Cortex of kidney (tissue), 1 donor: Measurements from ENCODE around the gene DAPK1.

Experiments used
- DNase-seq: peaks from one replicate; lab custom pipeline; 2025; lab: John Stamatoyannopoulos, UW

DAPK1 gene

DNA sequence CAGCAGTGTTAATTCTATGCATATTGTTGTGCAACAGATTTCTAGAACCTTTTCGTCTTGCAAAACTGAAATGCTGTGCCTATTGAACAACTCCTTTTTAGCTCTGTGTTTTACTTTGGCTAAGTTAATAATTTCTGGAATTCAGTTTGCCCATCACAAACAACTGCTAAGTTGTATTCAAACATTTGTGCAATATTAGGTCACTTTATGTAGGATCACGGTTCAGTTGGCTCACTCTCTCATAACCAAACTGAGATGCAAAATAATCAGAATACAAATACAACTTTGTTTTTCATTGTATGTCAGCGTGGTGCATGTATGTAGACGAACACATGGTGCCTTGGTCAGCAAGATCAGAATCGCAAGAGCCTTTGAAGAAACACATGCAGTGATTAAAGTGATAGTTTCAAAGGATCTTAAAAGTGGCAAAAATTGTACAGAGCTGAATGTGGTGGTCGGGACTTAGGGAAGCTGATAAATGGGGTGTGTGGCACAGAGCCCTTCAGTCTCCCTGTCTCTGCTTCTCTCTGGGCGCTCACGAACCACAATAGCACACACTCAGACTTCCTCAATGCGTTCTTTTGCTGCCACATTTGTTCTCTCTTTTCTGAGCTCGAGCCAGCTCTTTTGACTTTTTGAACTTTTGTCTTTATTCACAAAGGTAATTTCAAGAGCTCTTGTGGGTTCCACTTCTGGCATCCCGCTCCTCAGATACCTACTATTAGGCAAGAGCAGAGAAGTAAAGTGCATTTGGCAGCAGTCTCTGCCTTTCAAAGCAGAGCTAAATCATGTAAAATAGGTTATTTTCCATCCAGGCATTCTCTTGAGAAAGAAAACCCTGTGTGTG lies 115.8 kb downstream of the DAPK1 start:
- DNase-seq: no peak

GRCh38 chr9:87614397-87614796 lies 116.7 kb downstream of the DAPK1 start:
- no peak for DNase-seq

DNA sequence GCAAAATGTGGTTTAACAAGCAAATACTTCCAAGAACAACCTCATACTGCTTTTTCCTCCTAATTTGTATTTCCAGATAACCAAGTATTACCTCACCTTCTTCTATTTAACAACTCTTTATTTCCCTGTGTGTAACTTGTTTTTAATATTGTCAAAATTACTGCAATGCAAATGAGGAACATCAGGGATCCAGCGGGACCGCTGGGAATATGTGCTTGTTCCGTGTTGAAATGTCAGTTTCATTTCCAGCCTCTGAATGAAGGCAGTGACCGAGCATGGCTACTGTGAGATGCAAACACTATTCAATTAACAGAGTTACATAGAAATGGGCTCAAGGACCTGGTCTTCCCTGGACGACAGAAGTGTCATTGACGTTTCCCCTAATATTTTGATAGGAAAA lies 117.5 kb downstream of the DAPK1 start:
- no peak for DNase-seq

DNA sequence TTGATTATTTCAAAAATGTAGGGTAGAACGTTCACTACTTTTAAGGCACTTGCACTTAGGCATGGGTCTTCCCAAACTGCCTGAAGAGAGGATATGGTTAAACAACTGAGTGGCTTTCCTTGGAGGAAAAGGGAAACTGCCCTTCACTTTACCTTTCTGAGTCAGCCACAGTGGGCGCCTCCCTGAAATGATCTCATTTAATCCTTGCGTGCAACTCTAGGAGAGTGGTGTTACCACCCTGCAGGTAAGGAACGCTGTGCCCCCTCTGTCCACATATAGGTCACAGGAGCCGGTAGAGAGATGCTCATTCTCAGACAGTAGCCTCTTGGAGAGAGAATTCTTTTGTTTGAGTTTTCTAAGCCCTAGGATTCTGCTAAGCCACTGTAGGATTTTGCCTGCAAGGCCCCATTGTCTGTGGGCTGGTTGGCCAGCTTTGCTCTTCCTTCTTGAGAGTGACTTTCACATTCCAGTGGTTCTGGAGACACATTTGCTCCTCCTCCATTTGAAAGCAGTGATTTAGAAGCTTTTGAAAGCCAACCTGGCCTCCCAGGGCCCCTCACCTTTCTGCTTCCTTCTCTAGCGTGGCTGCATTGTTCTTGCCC lies 118.0 kb downstream of the DAPK1 start:
- DNase-seq: no peak

GRCh38 chr9:87618226-87618625 lies 120.6 kb downstream of the DAPK1 start:
- DNase-seq: no peak

- no peak for DNase-seq
Measured at GRCh38 chr9:87618931-87619330, 121.3 kb downstream of the DAPK1 start.

- no peak for DNase-seq
Measured at GRCh38 chr9:87619346-87619745, 121.7 kb downstream of the DAPK1 start.

DNA sequence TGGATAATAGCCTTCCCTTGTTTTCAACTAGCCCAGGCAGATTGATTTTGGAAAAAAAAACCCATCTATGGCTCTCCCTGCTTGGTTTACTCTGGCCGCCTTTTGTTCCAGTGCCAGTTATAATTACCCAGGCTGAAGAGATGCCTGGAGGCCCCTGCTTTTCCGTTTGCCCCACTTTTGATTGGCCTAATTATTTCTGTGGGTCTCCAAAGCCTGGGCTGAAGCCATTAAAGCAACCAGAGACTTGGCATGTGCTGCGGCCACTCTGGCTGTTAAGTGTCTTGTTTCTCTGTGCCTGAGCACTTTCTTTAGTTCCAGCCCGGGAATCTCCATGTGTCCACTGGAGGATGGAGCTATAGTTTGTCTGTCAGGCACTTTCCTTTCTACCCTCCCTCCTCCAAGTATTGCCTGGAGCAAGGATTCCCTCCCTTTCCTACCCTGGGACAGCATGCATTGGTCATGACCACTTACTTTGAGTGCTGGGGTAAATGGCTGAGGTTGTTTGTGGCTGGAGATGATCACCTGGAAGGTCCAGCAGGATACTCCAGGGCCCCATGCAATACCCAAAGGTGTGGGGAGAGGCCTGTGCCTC lies 123.2 kb downstream of the DAPK1 start:
- DNase-seq: no peak

DNA sequence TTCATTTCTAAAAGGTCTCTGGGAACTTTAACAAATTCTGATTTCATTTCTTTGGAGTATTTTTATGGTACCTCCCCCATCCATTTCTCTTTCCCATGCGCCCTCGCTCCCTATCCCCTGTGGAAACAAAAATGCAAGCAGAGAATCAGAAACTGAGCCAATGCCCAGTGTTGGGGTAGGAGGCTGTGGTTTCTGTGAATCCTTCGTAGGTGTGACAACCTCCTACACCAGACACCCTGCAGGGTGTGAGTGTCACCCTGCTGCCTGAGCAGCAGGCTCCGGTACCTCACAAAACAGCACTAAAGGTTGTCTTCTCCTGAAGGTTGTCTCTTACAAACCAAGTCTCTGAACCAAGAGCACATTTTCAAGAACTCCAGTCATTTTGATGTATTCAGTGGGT lies 124.4 kb downstream of the DAPK1 start:
- no peak for DNase-seq

DNA sequence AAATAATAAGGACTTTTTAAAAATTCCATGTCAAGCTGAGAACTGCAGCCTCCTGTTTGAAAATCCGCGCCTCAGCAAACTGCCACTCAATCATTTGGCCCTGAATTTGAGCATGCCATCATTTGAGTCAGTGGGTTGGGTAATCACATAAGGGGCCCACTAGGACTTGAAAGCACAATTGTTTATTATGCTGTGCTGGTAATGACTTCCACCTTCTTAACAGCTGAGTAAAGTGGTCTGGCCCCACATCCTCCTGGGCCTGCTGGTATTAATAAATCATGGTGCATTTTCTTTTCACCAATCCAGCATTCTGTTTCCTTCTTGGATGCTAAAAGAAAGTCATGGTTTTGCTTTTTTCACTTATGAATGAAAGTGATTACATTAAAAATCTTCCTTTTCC lies 125.3 kb downstream of the DAPK1 start:
- DNase-seq: no peak

- DNase-seq: no peak
Measured at GRCh38 chr9:87628346-87628745, 130.7 kb downstream of the DAPK1 start.

DNA sequence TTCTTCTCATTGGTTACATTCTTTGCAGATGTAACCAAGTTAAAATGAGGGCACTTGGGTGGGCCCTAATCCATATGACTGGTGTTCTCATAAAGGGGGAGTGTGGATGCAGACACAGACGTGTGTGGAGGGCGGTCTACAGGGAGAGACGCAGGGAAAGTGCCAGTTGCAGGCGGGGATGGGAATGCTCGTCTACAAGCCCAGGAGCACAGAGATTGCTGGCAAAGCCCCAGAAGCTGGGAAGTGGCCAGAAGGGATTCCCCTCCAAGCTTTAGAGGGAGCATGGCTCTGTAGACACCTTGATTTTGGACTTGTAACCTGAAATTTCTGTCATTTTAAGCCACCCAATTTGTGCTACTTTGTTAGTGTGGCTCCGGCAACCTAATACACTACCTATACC lies 131.4 kb downstream of the DAPK1 start:
- DNase-seq: no peak

DNA sequence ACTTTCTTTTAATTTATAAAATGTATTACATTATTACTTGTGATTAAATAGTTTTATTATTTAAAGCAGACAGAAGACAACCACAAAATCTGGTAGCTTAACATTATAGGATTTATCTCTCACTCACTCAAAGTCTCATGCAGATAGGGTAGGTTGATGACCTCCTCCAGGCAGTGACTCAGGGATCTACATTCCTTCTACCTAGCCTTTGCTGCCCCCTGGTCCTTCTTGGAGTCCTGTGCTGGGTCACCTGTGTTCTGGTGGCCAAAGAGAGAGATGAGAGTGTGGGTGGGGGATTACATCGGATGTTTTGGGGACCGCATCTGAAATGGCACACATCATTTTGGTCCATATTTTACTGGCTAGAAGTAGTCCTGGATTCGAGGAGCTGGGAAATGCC lies 132.6 kb downstream of the DAPK1 start:
- DNase-seq: no peak

DNA sequence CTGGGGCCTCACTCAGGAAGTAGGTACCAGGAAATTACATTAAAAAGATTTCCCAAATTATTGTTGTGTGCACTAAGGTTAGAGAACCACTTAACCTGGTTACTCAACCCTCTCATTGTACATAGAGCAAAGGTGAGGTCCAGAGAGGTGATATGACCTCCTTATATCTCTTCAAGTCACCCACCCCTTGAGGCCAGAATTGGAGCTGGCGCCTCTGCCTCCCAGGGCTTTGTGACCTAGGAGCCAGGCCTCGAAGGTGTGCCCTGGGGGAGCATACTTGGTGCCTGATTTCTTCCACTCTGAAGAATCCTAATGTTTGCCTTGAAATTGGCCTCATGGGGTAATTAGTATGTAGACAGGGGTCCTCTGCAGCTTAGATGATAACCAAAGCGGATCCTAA lies 133.2 kb downstream of the DAPK1 start:
- no peak for DNase-seq

GRCh38 chr9:87635656-87636501 lies 138.2 kb downstream of the DAPK1 start:
- no peak for DNase-seq

GRCh38 chr9:87638292-87638691 lies 140.6 kb downstream of the DAPK1 start:
- no peak for DNase-seq

DNA sequence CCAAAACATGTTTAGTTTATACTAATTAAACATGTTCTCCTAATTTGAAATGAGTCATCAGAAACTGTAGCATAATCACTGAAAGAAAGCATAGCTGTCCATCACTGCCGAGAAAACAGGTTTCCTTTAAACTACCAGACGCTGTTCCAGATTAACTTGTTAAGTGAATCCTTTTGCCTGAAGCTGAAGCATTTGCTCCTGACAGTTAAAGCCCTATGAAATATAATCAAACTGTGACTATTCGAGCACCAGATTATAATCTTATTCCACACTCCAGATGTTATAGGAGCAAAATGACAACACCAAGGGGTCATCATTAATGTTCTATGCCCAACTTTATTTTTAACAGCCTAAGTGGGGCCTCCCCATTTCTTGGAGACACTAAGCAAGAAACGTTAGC lies 142.3 kb downstream of the DAPK1 start:
- DNase-seq: no peak

DNA sequence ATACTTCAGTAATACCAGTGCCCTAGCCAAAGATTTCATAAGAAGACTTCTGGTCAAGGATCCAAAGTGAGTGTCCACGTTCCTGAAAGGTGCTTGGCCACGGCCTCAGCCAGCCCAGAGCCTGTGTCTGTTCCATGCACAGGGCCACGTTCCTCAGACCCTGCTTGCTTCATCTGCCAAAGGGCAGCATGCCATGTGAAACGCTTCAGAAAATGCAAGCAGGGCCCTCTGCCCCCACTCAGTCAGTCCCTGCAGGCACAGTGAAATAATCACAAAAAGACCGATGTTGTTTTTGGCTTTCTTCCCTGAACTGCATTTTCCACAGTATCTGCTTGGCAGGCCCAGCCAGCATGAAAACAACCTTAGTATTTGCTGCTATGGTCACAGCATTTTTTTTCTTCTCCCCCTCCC lies 142.7 kb downstream of the DAPK1 start:
- DNase-seq: no peak

- DNase-seq: no peak
Measured at GRCh38 chr9:87641067-87641466, 143.4 kb downstream of the DAPK1 start.

DNA sequence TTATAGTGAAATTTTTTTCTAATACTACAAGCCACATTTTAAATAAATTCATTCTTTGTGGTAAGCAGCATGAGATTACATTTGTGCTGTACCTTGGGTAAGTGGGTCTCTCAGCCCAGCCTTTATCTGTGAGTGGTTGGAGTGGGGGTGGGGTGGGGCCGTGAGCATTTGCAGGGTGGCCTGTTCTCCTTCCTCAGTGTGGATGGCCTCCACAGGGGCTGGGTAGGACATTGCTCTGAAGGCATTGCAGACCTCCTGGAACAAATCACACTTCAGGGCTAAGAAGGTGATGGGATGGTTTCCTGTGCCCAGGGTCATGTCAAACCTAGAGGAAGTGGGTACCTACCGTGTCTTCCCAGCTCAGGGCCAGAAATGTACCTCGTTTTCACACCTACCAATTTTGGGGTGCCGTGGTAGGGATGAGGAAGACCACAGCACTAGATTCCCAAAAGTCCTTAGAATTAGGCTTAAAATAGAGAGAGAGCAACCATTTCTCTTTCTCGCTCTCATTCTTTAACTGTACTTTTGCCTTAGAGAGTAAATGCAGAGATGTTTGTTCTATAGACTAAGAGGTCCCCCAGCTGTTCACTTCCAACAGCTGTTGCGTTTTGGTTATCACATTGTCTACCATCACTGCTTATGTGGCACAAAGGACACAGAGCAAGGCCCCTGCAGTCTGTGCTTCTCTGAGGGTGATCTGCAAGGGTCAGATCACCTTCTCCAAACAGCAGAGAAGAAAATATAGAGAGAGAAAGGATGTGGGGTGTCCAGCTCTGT lies 144.9 kb downstream of the DAPK1 start:
- no peak for DNase-seq

GRCh38 chr9:87643107-87643650 lies 145.5 kb downstream of the DAPK1 start:
- DNase-seq: no peak
